GM11168 (cell line): Measurements from ENCODE around the gene CHTF8.

Source experiments
- in situ Hi-C: fragments of 300-500 bp; cut with MboI; formaldehyde crosslinking; loops from one replicate; pipeline ENCODE4 v1.12.0; 2022; ENCODE audit warnings: low sequenced_read_pairs; ENCODE audit not compliant: unreplicated experiment

Gene CHTF8, protein sequence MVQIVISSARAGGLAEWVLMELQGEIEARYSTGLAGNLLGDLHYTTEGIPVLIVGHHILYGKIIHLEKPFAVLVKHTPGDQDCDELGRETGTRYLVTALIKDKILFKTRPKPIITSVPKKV

DNA sequence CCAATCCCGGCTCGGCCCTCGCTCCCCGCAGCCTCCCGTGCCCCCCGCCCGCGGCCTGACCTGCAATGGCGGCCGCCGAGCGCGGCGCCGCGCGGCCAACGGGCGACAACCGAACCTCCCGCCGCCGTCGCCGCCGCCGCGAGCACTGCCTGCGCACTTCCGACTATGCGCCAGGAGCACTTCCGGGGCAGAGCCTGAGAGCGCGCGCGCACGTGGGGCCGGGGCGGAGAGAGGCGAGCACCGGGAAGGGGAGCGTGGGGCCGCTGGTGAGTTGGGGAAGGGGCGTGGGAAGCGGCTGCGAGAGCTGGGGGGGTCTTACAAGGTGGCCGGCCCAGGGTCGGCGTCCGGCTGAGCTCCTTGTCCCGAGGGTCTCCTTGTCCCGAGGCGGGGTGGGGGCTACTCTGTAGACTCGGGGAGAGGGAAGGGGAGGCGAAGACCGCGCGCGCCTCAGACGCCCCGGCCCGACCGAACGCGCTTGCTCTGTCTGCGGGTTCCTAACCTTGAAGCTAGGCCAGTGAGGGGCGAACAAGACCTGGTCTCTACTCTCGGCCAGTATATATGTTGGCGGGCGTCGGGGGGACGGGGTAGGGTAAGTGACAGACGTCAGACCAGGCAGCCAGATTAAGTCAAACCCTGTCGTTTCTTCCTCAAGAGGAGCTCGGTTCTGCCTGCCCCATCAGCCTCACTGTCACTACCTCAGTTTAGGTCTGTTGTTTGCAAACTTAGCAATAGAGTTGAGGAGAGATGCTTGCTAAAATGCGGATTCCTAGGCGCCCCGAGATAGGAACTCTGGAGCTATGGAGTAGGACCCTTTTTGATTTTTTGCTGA, at the start of gene CHTF8, which contains the start of gene UTP4:
Gene CHTF8, minus strand, starts transcription at position 165 of the 829 bp plus-strand sequence. CDS start 11,130 bp downstream, outside the sequence.
Gene UTP4, plus strand, starts transcription at position 226 of the 829 bp plus-strand sequence. CDS start 811 bp downstream, outside the sequence.
- in situ Hi-C loops = no loop called here

DNA sequence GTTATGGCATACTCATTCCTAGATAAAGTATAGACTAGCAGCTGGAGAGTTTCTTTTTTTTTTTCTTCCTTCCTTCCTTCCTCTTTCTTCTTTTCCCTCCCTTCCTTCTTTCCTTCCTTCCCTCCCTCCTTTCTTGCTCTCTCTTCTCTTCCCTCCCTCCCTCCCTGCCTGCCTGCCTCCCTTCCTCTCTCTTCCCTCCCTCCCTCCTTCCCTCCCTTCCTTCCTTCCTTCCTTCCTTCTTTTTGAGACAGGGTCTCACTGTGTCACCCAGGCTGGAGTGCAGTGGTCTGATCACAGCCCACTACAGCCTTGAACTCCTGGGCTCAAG, 47.6 kb upstream of the CHTF8 start:
- in situ Hi-C loops = no loop called here

DNA sequence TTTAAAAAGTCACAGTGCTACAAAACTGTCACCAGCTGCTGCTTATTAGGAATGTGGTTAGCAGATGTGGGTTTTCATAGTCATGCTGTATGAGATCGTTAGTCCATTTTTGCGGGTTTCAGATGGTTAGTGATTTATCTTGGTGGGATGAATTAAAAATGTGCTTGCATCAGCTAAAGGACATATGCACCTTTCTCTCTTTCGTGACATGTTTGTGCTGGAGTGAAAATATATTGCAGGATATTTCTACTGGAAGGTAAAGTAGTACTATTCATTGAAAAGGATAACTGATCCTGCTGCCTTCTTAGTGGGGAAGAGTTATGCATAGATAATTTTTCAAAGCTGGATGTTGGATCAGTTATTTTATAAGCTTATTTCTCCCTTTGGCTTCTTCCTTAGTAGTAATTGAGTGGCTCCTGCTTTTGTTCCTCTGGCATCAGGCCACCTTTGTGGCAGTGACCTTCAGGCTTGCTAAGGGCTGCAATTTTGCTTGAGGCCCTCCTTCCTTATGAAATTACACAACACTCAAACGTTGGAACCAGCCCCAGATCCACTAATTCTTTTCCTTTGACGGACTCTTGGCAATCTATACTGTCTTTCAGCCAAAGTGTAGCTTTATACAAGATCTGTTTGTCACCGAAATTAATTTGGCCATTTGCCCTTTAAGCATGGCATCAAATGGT, 47.1 kb upstream of the CHTF8 start:
- in situ Hi-C loops = no loop called here

DNA sequence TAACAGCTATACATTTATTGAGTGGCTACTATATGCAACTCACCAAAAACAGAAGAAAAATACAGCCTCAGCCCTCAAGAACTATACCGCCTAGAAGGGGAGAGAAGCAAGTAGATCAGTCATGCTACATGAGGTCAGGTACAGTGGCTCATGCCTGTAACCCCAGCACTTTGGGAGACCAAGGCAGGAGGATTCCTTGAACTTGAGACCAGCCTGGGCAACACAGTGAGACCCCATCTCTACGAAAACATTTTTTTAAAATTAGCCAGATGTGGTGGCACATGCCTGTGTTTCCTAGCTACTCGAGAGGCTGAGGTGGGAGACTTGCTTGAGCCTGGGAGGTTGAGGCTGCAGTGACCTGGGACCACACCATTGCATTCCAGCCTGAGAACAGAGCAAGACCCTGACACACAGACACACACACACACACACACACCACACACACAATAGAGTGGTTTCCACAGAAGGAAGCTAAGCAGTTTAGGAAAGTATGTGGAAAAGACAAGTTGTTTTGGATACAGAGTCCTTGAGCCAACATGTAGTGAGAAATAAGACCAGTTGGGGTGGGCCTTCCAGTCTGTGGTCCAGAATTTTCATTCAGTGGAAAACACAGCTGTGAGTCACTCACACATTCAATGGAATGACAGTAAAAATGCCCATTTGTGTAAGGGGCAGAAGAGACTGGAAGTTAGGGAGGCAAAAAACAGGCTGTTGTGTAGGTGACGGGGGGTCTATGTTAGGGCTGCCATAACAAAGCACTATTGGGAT, 43.8 kb upstream of the CHTF8 start:
- in situ Hi-C loops = no loop called here

DNA sequence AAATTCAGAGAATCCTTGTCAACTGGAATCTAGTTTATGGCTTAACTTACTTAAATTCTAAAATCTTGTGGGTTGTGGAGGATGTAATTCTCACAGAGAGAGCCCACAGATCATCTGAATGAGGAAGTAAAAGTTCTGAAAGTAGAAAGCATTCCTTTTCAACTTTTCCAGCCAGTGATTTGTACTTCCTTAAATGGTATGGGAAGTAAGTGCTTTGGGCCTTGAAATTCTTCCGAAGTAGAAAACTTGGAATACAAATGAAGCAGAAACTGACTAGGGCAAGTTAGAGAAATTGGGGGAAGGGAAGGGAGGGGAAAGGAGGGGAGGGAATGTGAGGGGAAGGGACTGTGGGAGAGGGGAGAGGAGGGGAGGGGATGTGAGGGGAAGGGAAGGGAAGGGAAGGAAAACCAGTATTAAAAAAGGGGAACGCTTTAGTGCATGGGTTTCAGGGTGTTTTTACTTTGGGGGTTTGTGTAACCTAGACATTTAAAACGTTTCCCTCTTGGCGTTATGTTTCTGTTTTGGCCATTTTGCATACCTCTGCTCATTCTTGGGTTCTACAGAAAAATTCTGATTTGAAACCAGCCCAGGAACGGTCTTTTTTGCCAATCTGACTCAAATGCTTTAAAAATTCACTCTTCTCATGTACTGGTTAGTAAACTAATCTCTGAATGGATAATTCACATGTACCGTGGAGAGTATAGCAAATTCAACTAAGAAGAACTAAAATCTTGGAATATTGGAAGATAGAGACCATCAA, 39.1 kb upstream of the CHTF8 start:
- in situ Hi-C loops = no loop called here

DNA sequence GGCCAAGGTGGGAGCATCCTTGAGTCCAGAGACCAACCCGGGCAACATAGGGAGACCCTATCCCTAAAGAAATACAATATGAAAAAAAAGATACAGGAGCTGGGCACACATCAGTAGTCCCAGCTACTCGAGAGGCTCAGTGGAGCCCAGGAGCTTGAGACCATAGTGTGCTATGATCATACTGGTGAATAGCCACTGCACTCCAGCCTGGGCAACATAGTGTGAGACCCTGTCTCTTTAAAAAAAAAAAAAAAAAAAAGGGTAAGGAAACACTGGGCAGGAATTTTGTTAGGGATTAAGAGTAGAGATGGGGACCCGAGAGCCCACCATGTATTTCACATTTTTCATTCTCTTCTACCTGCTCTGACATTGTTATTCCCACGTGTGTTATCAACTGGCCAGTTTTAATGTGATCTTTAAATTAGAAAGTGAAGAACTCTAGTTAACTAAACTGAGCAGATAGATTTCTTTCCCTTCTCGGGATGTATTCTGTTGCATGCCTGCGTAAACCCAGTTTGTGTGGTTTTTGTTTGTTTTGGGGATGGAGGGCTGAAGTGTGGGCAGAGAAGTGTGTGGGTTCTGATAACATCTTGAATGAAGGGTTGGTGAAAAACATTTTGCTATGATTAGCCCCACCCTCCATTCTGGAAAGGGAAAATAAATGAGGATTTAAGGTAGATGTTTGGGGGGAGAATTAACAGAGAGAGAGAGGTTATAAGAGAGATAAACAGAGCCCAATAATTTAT, 37.4 kb upstream of the CHTF8 start:
- in situ Hi-C loops = no loop called here

DNA sequence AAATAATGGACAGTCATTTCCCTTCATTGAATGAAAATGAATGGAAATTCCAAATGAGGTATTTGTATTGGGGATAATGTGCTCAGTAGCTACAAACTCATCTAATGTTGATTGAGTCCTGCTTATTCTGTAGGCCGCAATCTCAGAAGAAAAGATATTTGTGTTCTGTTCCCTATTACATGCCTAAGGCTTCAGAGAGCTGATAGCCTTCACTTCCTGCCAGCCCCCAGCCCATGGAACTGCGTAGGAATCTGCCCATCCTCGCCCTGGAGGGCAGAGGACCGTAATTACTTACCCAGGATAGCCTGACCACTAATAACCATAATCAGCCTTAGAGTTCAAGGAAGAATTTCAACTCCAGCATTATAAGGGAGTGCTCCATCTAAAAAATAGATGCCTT, 36.7 kb upstream of the CHTF8 start:
- in situ Hi-C loops = no loop called here

DNA sequence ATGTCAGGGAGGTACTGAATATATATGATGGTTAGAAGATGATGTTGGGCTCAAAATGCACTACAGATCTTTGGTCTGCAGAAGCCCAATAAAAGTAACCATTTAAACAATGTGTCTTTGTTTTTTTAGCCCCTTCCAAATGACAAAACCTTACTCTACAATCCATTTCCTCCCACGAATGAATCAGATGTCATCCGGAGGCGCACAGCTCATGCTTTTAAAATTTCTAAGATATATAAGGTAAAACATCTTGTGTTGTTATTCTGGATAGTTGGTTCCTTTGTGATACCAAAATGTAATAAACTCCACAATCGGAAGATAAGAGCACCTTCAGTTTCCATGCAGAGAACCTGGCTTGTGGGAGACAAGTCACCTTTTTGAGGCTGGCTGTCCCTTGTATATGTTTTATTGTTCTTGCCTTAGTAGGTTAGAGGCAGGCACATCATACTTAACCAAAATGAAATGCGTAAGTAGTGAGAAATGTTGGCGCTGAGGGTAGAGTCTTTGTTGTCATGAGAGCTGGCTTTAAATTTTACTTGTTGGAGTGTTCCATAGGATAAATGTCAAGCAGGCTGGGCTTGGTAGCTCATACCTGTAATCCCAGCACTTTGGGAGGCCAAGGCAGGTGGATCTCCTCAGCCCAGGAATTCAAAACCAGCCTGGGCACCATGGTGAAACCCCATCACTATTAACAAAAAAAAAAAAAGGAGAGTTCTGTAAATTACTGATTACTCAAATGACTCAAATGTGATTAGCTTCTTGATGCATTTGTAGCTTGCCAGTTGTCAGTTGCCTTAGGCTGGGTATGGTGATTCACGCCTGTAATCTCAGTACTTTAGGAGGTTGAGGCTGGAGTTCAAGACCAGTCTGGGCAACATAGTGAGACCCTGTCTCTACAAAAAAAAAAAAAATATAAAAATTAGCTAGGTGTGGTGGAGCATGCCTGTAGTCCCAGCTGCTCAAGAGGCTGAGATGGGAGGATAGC, 34.9 kb upstream of the CHTF8 start:
- in situ Hi-C loops = no loop called here

DNA sequence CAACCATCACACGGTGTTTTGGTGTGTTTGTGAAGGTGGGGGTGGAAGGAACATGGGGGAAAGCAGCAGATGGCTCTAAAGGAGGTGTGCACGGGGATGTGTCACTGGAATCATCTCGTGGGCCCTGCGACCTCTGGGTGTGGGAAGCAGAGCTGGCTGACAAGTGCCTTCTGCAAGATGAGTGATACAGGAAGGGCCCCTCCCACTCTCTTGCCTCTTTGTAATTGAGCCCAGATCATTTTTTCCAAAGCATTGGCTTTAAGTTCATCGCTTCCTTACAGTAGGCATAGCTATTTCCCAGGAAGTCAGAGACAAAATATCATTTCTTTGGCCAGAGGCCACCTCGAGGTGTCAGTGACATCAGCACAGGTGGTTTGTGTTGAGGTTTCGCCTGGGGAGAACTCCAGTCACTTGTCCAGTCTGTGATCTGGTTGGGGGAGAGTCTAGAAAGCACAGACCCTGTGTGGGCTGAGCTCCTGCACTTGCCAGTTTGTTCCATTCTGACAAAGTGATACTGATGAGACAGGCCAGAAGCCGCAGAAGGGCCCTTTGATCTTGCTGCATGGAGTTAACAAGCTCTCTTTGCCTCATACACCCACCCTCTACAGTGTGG, 33.9 kb upstream of the CHTF8 start:
- in situ Hi-C loops = no loop called here

DNA sequence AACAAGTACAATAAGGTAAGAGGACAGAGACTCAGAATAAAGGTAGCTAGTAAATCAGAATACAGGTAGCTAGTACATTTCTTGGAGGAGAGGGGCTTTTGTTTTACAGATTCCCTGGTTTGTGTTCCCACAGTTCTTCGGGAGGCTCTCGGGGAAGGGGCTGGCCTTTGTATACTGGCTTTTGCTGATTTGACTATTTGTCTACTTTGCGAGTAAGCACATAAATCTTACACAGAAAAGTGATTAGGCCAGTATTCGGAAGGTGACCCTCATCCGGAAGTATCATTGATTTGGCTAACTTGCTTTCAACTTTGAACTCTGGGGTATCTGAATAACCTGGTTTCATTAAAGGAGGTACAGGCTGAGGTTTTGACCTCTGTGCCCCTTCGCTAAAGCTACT, 33.2 kb upstream of the CHTF8 start:
- in situ Hi-C loops = no loop called here

DNA sequence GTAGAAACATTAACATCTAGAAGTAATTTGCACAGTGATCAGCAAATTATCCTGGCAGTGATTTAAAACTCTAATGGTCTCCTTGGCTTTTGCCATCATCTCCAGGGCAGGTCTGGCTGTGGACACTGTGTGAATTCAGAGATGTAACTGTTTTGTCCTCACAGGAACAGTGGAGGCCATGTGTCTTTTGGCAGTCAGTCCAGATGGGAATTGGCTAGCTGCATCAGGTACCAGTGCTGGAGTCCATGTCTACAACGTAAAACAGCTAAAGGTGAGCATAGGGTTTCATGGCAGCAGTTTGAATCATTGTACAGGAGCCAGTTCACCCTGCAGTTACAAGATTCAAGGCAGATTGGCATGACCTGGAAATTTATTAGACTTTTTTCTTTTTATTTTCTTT, 27.8 kb upstream of the CHTF8 start:
- in situ Hi-C loops = no loop called here

DNA sequence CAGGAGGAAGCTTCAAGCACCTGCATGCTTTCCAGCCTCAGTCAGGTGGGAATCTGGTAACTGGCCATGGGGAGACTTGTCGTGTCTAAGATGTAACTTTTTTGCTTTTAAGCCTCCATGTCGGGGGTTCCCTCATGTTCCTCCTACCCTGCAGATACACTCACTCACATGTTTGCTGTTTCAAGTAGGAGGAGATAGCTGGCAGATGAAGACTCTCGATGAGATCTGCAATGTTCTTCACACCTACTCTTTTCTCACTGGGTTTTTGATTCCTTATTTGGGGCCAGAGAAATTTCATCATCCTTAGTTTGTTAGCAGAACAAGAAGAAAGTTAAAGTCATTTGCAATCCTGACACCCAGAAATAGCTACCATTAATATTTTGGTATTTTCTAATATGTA, 24.8 kb upstream of the CHTF8 start:
- in situ Hi-C loops = no loop called here

DNA sequence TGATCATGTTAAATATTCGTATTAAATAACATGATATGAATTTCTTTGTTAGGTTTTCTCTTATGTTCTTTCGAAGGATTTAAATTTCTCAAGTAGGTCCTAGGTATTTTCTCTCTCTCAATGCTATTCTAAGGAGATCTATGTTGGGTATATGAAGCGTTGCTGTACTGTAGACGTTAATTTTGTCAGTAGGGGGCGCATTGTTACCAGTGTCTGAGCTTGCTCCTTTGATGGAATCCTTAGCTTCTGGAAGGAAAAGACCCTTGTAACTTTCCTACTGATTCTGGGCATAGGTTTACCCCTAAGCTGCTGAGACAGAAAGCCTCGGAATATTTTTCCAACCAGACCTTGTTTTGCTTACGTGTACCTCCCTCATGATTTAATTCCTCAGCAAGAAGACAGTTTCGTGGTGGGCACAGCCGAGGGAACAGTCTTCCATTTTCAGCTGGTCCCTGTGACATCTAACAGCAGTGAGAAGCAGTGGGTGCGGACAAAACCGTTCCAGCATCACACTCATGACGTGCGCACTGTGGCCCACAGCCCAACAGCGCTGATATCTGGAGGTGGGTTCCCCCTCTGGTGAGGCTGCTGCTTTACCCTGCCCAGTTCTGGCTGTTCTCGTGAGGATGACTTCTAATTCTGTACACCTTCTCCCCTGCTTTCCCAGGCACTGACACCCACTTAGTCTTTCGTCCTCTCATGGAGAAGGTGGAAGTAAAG, 17.9 kb upstream of the CHTF8 start:
- in situ Hi-C loops = loop anchor here (5.0 kb wide), 1 partner anchor 137 kb away; no protein-coding TSS in a partner anchor

DNA sequence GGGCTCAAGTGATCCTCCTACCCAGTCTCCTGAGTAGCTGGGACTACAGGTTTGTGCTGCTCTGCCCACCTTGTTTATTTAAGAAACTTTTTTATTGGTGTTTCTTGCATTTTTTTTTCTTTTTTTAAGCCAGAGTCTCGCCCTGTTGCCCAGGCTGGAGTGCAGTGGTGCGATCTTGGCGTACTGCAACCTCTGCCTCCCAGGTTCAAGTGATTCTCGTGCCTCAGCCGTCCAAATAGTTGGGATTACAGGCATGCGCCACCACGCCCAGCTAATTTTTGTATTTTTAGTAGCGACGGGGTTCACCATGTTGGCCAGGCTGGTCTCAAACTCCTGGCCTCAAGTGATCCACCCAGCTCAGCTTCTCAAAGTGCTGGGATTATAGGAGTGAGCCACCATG, 17.2 kb upstream of the CHTF8 start:
- in situ Hi-C loops = loop anchor here (5.0 kb wide), 1 partner anchor 138 kb away; no protein-coding TSS in a partner anchor

DNA sequence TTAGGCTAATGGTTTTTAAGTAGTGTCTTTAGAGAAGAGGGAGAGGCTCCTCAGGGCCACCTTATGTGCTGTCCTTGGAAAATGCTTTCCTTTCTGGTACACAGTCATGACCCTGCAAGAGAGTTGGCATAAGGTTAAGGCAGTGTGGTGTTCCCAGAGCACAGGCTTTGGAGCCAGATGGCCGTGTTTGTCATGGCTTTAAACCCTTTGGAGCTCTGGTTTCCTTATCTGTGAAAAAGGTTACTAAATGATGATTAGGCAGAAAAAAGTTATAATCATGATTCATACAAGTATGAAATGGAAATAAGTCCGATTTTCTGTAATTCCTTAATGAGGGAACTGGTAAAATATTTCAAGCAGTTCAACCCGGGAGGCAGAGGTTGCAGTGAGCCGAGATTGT, 13.3 kb upstream of the CHTF8 start:
- in situ Hi-C loops = no loop called here

DNA sequence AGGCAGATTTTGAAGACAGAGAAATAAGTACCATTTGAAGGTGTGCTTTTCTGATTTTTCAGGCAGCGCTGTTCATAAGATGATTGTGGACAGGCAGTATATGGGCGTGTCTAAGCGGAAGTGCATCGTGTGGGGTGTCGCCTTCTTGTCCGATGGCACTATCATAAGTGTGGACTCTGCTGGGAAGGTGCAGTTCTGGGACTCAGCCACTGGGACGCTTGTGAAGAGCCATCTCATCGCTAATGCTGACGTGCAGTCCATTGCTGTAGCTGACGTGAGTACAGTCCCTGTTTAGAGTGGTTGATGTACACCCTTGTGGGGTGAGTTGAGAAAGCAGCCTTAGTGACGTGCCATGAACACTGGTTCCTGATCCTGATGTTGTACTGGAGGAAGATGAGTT, 10.7 kb upstream of the CHTF8 start:
- in situ Hi-C loops = no loop called here

DNA sequence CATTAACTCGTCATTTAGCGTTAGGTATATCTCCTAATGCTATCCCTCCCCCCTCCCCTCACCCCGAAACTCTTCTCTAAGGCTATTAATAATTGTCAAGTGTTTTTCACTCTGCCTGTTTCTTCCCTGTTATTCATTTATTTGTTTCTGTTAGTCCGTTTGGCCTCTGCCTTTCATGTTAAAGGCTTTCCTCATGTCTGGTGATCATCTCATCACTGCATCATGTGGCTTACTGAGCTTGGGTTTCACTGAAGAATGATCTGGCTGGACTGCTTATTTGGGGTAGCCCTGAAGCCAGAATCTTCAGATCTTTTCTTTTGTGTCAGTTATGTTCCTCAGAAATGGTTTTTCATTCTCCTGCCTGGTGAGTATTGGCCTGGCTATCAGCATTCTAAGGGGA, 9.5 kb upstream of the CHTF8 start:
- in situ Hi-C loops = no loop called here
